Stomach (tissue), 4 donors: Measurements from ENCODE around the gene ACSL3.

Experiments used
- CTCF ChIP-seq, 7 experiments: fragments of 450-650 bp in 4 of 7; fragments of 200-600 bp in 3 of 7; sonication (generic) in 3 of 7; IDR thresholded peaks; one replicate each; pipeline ENCODE4 v1.5.1; 2016 to 2019; ENCODE audit warnings: antibody characterized with exemption in 7 of 7, control low read depth in 2 of 7, mild to moderate bottlenecking in 1 of 7
- POLR2AphosphoS5 ChIP-seq, 3 donors: sonication (generic); formaldehyde crosslinking; IDR thresholded peaks; one replicate each; pipeline ENCODE4 v1.6.1; 2016; ENCODE audit warnings: antibody characterized with exemption in 3 of 3

GRCh38 chr2:222955008-222955407 lies 94.2 kb downstream of the ACSL3 start:
- no peak for TF ChIP-seq POLR2AphosphoS5 (IDR thresholded peaks at IDR 0.05)
- TF ChIP-seq CTCF (IDR thresholded peaks at IDR 0.05): no peak
